Superior temporal gyrus (tissue), 1 donor: ENCODE results near the gene TMEM141.
"Not testable (repeated sequence)": the region's sequence is repeated elsewhere in the genome, so short reads cannot be mapped to it uniquely, and the experiment has no call there.

Experiments used
- DNase-seq: peaks from one replicate; pipeline ENCODE4 v3.0.0-alpha.2; 2016; ENCODE audit errors: extremely low spot score

TMEM141 gene

GRCh38 chr9:136755302-136756133, 35.6 kb upstream of the TMEM141 start:
- not testable (repeated sequence) for DNase-seq

GRCh38 chr9:136756134-136756438, 35.1 kb upstream of the TMEM141 start:
- no peak for DNase-seq

GRCh38 chr9:136756836-136757235, 34.3 kb upstream of the TMEM141 start:
- no peak for DNase-seq

- DNase-seq = no peak
These were observed 33.8 kb upstream of the TMEM141 start for GRCh38 chr9:136757328-136757727.

GRCh38 chr9:136757751-136758140, 33.4 kb upstream of the TMEM141 start:
- DNase-seq = no peak

GRCh38 chr9:136759001-136759400, 32.1 kb upstream of the TMEM141 start:
- DNase-seq = no peak

- no peak for DNase-seq
These were observed 31.5 kb upstream of the TMEM141 start for GRCh38 chr9:136759436-136760325.

GRCh38 chr9:136760424-136760823, 30.7 kb upstream of the TMEM141 start:
- no peak for DNase-seq

- DNase-seq = peak; percentile 73
These were observed 30.2 kb upstream of the TMEM141 start for GRCh38 chr9:136760834-136761544.

- DNase-seq = no peak
These were observed 29.6 kb upstream of the TMEM141 start for GRCh38 chr9:136761545-136761981.

- DNase-seq = no peak
These were observed 28.9 kb upstream of the TMEM141 start for GRCh38 chr9:136762221-136762691.

GRCh38 chr9:136762915-136763648, 28.1 kb upstream of the TMEM141 start:
- no peak for DNase-seq

- no peak for DNase-seq
These were observed 27.5 kb upstream of the TMEM141 start for GRCh38 chr9:136763649-136764035.

- DNase-seq = no peak
These were observed 26.7 kb upstream of the TMEM141 start, which contains the start of gene LCN15 for GRCh38 chr9:136764301-136764891. TSS of gene LCN15 (minus strand) at chr9:136764518. CDS start at chr9:136764488, 30 bp downstream.

- no peak for DNase-seq
These were observed 26.1 kb upstream of the TMEM141 start for GRCh38 chr9:136765041-136765440.

GRCh38 chr9:136765745-136766409, 25.3 kb upstream of the TMEM141 start:
- not testable (repeated sequence) for DNase-seq

GRCh38 chr9:136766410-136767120, 24.6 kb upstream of the TMEM141 start:
- DNase-seq = peak; percentile 59

- no peak for DNase-seq
These were observed 21.4 kb upstream of the TMEM141 start for GRCh38 chr9:136769710-136770191.

- DNase-seq = no peak
These were observed 19.2 kb upstream of the TMEM141 start for GRCh38 chr9:136771907-136772415.
